IMR-90 (cell line): ENCODE data around the gene TASP1. TPM values are rescaled to one million over a fixed set of nuclear protein-coding genes. Genes with fewer than 3 reads are reported as not detected.

Source experiments
- ATAC-seq: fragments of 200-7000 bp; cut with Tn5 transposase; 2 replicates; pipeline ENCODE4 v1.9.1; 2020; ENCODE audit warnings: low read depth, mild to moderate bottlenecking, moderate library complexity
- BruUV-seq: library from RNA; stranded (reverse); fragments of 400-500 nt; replicated peaks from 2 replicates; lab custom pipeline; 2021; lab: Mats Ljungman, UMichigan
- CTCF ChIA-PET: fragments of 300-600 bp; formaldehyde crosslinking; extraction: SDS; loops from one replicate; lab custom pipeline; 2021; ENCODE audit warnings: antibody characterized with exemption; lab: Yijun Ruan, JAX
- POLR2A ChIA-PET: fragments of 300-600 bp; sonication (Branson Sonifier 250); formaldehyde crosslinking; loops from one replicate; lab custom pipeline; 2022; ENCODE audit warnings: antibody characterized with exemption; ENCODE audit not compliant: unreplicated experiment; lab: Charles Lee
- DNase-seq: peaks from one replicate; pipeline ENCODE4 v3.0.0; 2013
- H2AFZ ChIP-seq: replicated peaks from 2 replicates; pipeline ENCODE3; 2013; ENCODE audit warnings: low read length, mild to moderate bottlenecking; ENCODE audit not compliant: poor library complexity
- H2AK5ac ChIP-seq: 2 replicates; pipeline ENCODE4 v1.6.1; 2013; ENCODE audit warnings: low read depth, low read length, inconsistent platforms
- H2AK9ac ChIP-seq: replicated peaks from 2 replicates; pipeline ENCODE3; 2013; ENCODE audit warnings: mild to moderate bottlenecking, low read depth, low read length, moderate library complexity; ENCODE audit not compliant: poor library complexity
- H2BK120ac ChIP-seq: 2 replicates; pipeline ENCODE4 v1.6.1; 2013; ENCODE audit warnings: low read depth, low read length, inconsistent platforms
- H2BK15ac ChIP-seq: 3 replicates; pipeline ENCODE4 v1.6.1; 2013; ENCODE audit warnings: low read depth, low read length, inconsistent platforms
- H2BK20ac ChIP-seq: 2 replicates; pipeline ENCODE4 v1.6.1; 2013; ENCODE audit warnings: low read depth, mild to moderate bottlenecking, inconsistent platforms, low read length, moderate library complexity
- H2BK5ac ChIP-seq: 2 replicates; pipeline ENCODE4 v1.6.1; 2013; ENCODE audit warnings: mild to moderate bottlenecking, low read depth, low read length, inconsistent platforms; ENCODE audit not compliant: poor library complexity, severe bottlenecking
- H3K14ac ChIP-seq: replicated peaks from 2 replicates; pipeline ENCODE4 v1.6.1; 2013; ENCODE audit warnings: low read depth, low read length, inconsistent platforms
- H3K18ac ChIP-seq: 2 replicates; pipeline ENCODE4 v1.6.1; 2013; ENCODE audit warnings: low read depth, low read length, control low read depth
- H3K23ac ChIP-seq: 2 replicates; pipeline ENCODE4 v1.6.1; 2013; ENCODE audit warnings: low read depth, low read length, inconsistent platforms
- H3K27ac ChIP-seq: 2 replicates; pipeline ENCODE4 v1.5.1; 2013; ENCODE audit warnings: mild to moderate bottlenecking, control low read depth, low read length; ENCODE audit not compliant: insufficient read depth
- H3K27me3 ChIP-seq: 2 replicates; pipeline ENCODE4 v1.6.1; 2013; ENCODE audit warnings: low read length; ENCODE audit not compliant: control insufficient read depth, insufficient read depth
- H3K36me3 ChIP-seq: 2 replicates; pipeline ENCODE4 v1.6.1; 2013; ENCODE audit warnings: low read length, mixed read lengths; ENCODE audit not compliant: control insufficient read depth, insufficient read depth
- H3K4ac ChIP-seq: 2 replicates; pipeline ENCODE4 v1.6.1; 2013; ENCODE audit warnings: low read depth, low read length, inconsistent platforms
- H3K4me1 ChIP-seq: 2 replicates; pipeline ENCODE4 v1.6.1; 2013; ENCODE audit warnings: low read length, mixed read lengths; ENCODE audit not compliant: control insufficient read depth, insufficient read depth
- H3K4me2 ChIP-seq: 2 replicates; pipeline ENCODE4 v1.6.1; 2013; ENCODE audit warnings: low read depth, mild to moderate bottlenecking, control low read depth, low read length, moderate library complexity
- H3K4me3 ChIP-seq: 2 replicates; pipeline ENCODE4 v1.5.1; 2013; ENCODE audit warnings: low read depth, mild to moderate bottlenecking, control low read depth, low read length, moderate library complexity; ENCODE audit not compliant: insufficient read depth
- H3K56ac ChIP-seq: 2 replicates; pipeline ENCODE4 v1.6.1; 2013; ENCODE audit warnings: low read length, inconsistent platforms; ENCODE audit not compliant: insufficient read depth; ENCODE audit errors: extremely low read depth
- H3K79me1 ChIP-seq, 2 experiments: 2 replicates each; pipeline ENCODE4 v1.6.1; 2013; ENCODE audit warnings: low read length in 2 of 2, inconsistent platforms in 1 of 2, low read depth in 1 of 2
- H3K9ac ChIP-seq: 2 replicates; pipeline ENCODE4 v1.6.1; 2013; ENCODE audit warnings: low read depth, low read length, control low read depth
- H3K9me1 ChIP-seq: 2 replicates; pipeline ENCODE4 v1.6.1; 2013; ENCODE audit warnings: low read length, inconsistent platforms; ENCODE audit not compliant: insufficient read depth
- H3K9me3 ChIP-seq: 2 replicates; pipeline ENCODE4 v1.6.1; 2013; ENCODE audit warnings: low read length; ENCODE audit not compliant: control insufficient read depth, insufficient read depth
- H4K20me1 ChIP-seq: 2 replicates; pipeline ENCODE4 v1.6.1; 2013; ENCODE audit warnings: low read length, inconsistent platforms; ENCODE audit not compliant: insufficient read depth
- H4K5ac ChIP-seq: 2 replicates; pipeline ENCODE4 v1.6.1; 2013; ENCODE audit warnings: mild to moderate bottlenecking, low read depth, low read length, control low read depth
- H4K8ac ChIP-seq, 2 experiments: 2 replicates each; pipeline ENCODE4 v1.6.1; 2013; ENCODE audit warnings: low read depth in 2 of 2, low read length in 2 of 2, control low read depth in 1 of 2, inconsistent platforms in 1 of 2
- H4K91ac ChIP-seq: 2 replicates; pipeline ENCODE4 v1.6.1; 2013; ENCODE audit warnings: low read depth, low read length, inconsistent platforms; ENCODE audit not compliant: insufficient read depth
- BHLHE40 ChIP-seq: fragments of 150-350 bp; IDR thresholded peaks from 2 replicates; pipeline ENCODE4 v1.6.1; 2016; ENCODE audit warnings: mild to moderate bottlenecking, low read depth, low read length
- CHD1 ChIP-seq: IDR thresholded peaks from 2 replicates; pipeline ENCODE4 v1.6.1; 2012; ENCODE audit warnings: low read depth, low read length, improper control_type of control experiment
- MAFK ChIP-seq: IDR thresholded peaks from 2 replicates; pipeline ENCODE4 v1.6.1; 2012; ENCODE audit warnings: low read depth, low read length, improper control_type of control experiment
- MAZ ChIP-seq: IDR thresholded peaks from 2 replicates; pipeline ENCODE4 v1.6.1; 2012; ENCODE audit warnings: low read depth, mild to moderate bottlenecking, low read length, improper control_type of control experiment, moderate library complexity, borderline replicate concordance
- NFE2L2 ChIP-seq: fragments of 150-350 bp; IDR thresholded peaks from 2 replicates; pipeline ENCODE4 v1.6.1; 2016; ENCODE audit warnings: low read depth, mild to moderate bottlenecking, low read length
- POLR2A ChIP-seq: IDR thresholded peaks from 2 replicates; pipeline ENCODE4 v1.6.1; 2012; ENCODE audit warnings: mild to moderate bottlenecking, low read depth, low read length
- SMC3 ChIP-seq: fragments of 150-350 bp; IDR thresholded peaks from 2 replicates; pipeline ENCODE4 v1.6.1; 2016; ENCODE audit warnings: low read depth, mild to moderate bottlenecking, antibody characterized with exemption, low read length, moderate library complexity
- USF2 ChIP-seq: fragments of 150-350 bp; IDR thresholded peaks from 2 replicates; pipeline ENCODE4 v1.6.1; 2017; ENCODE audit warnings: mild to moderate bottlenecking, antibody characterized with exemption, low read length, low read depth
- WGBS, 2 experiments: methylation state at CpG; one replicate each; pipeline versions ENCODE4 v1.1.5 to v1.1.7; 2013; ENCODE audit warnings: missing lambda C conversion rate in 2 of 2; ENCODE audit not compliant: insufficient read length in 1 of 2; ENCODE audit errors: extremely low coverage in 2 of 2; 5-methylcytosine and 5-hydroxymethylcytosine counted together
- dilution Hi-C: fragments of 300-500 bp; cut with HindIII; formaldehyde crosslinking; loops from one replicate; pipeline ENCODE4 v1.14.3; 2018; ENCODE audit warnings: low sequenced_read_pairs; ENCODE audit not compliant: unreplicated experiment
- in situ Hi-C: fragments of 300-500 bp; cut with MboI; formaldehyde crosslinking; loops from 3 replicates; pipeline ENCODE4 v1.14.3; 2019; ENCODE audit warnings: low sequenced_read_pairs, inconsistent platforms, mixed read lengths
- intact Hi-C: fragments of 100-400 bp; cut with micrococcal nuclease; formaldehyde crosslinking; loops from 2 replicates; pipeline ENCODE4 v1.10.0; 2022
- polyA plus RNA-seq, 3 experiments: library from polyadenylated mRNA; depleted of rRNA; stranded (reverse); fragments of >200 nt; gene quantifications; 2 replicates each; pipeline ENCODE4 v1.2.3, GENCODE V29; 2012; ENCODE audit warnings: low replicate concordance in 1 of 3
- total RNA-seq: library from RNA; depleted of rRNA; stranded (reverse); fragments of >200 nt; gene quantifications from 2 replicates; pipeline ENCODE4 v1.2.3, GENCODE V29; 2012

TASP1 gene
- total and polyA plus RNA-seq, 2 of the 4 experiments (the other 2 are of a cell fraction): 3.9 to 7.9 TPM

GRCh38 chr20:13683833-13684232 is 45.1 kb upstream of the TASP1 start:
- Histone ChIP-seq H3K23ac (no peak overlapping the region), H3K4me3 (no peak overlapping the region)

More at GRCh38 chr20:13683833-13684232, 45.1 kb upstream of the TASP1 start:
- H2BK120ac ChIP-seq: no peak overlapping the region
- no peaks in the 10 kb centered on the region for H3K27me3 ChIP-seq
- no peak overlapping the region for H3K4ac ChIP-seq
- H3K4me2 ChIP-seq: no peak overlapping the region
- dilution Hi-C loops: no loop called here
- in situ Hi-C loops: no loop called here
- no peaks in the 10 kb centered on the region for H3K9me3 ChIP-seq
- no peak overlapping the region for H4K8ac ChIP-seq
- H3K18ac ChIP-seq: no peak overlapping the region
- ATAC-seq (no peak), DNase-seq (no peak)
- H3K14ac ChIP-seq: no peak overlapping the region
- H3K4me1 ChIP-seq: no peaks in the 10 kb centered on the region
- no peak overlapping the region for H4K5ac ChIP-seq
- no peak overlapping the region for H2BK15ac ChIP-seq
- H4K91ac ChIP-seq: no peak overlapping the region
- no peaks in the 10 kb centered on the region for H3K36me3 ChIP-seq
- no peaks in the 10 kb centered on the region for H3K79me1 ChIP-seq
- H2BK5ac ChIP-seq: no peak overlapping the region
- H3K9ac ChIP-seq: no peak overlapping the region
- H3K56ac ChIP-seq: no peak overlapping the region
- H2BK20ac ChIP-seq: no peak overlapping the region
- no peak overlapping the region for H2AFZ ChIP-seq
- no TSS peak for BruUV-seq
- intact Hi-C loops: no loop called here
- H4K20me1 ChIP-seq: no peaks in the 10 kb centered on the region
- ChIA-PET CTCF (no interaction called here), POLR2A (no interaction called here)
- no peak overlapping the region for H3K27ac ChIP-seq
- no peak overlapping the region for H2AK9ac ChIP-seq
- WGBS, 2 experiments: no CpG with 5 or more reads among the region's 1 CpG
- no peaks in the 10 kb centered on the region for H3K9me1 ChIP-seq
- H2AK5ac ChIP-seq: no peak overlapping the region
- TF ChIP-seq BHLHE40 (no peak), NFE2L2 (no peak), MAFK (no peak), CHD1 (no peak), USF2 (no peak), MAZ (no peak), POLR2A (no peak), SMC3 (no peak)
